Ovary (tissue), 9 donors: ENCODE data around the gene TRABD2B. TPM values are rescaled to one million over a fixed set of nuclear protein-coding genes. Genes with fewer than 3 reads are reported as not detected.

Experiments
- DNase-seq, 5 donors: peaks; one replicate each; pipeline ENCODE4 v3.0.0-alpha.2; 2019 to 2020
- H3K27ac ChIP-seq, 2 donors: fragments of 200-600 bp; one replicate each; pipeline versions ENCODE4 v1.5.1 to v1.8.0; 2019 to 2022
- H3K27me3 ChIP-seq: fragments of 200-600 bp; one replicate; pipeline ENCODE4 v1.8.0; 2022
- H3K36me3 ChIP-seq: fragments of 200-600 bp; sonication (generic); one replicate; pipeline ENCODE4 v1.5.1; 2019
- H3K4me1 ChIP-seq: one replicate; pipeline ENCODE4 v1.8.1; 2013; ENCODE audit warnings: mild to moderate bottlenecking, moderate library complexity; ENCODE audit not compliant: insufficient read depth
- H3K4me3 ChIP-seq: fragments of 200-600 bp; sonication (generic); one replicate; pipeline ENCODE4 v1.5.1; 2017
- H3K9me3 ChIP-seq, 2 donors: fragments of 200-600 bp in 1 of 2; sonication (generic) in 1 of 2; one replicate each; pipeline versions ENCODE4 v1.5.1 to v1.8.1; 2013 to 2019; ENCODE audit warnings: mild to moderate bottlenecking in 1 of 2, moderate library complexity in 1 of 2
- EP300 ChIP-seq: sonication (generic); formaldehyde crosslinking; IDR thresholded peaks from one replicate; pipeline ENCODE4 v1.6.1; 2017; ENCODE audit warnings: antibody characterized with exemption
- POLR2A ChIP-seq: fragments of 450-650 bp; IDR thresholded peaks from one replicate; pipeline ENCODE4 v1.6.1; 2017; ENCODE audit warnings: antibody characterized with exemption, mild to moderate bottlenecking, moderate library complexity
- WGBS, 3 donors: extraction: QIAGEN DNeasy Blood & Tissue Kit in 1 of 3; methylation state at CpG; one replicate each; pipeline versions ENCODE4 v1.1.5 to v1.1.7; 2013 to 2017; 5-methylcytosine and 5-hydroxymethylcytosine counted together
- intact Hi-C, 4 donors: fragments of 100-400 bp; cut with DNase I; formaldehyde crosslinking; loops; one replicate each; pipeline versions ENCODE4 v1.11.0 to v1.15.1; 2022 to 2023
- polyA plus RNA-seq, 2 donors: library from polyadenylated mRNA; stranded (reverse); fragments of 200-250 nt in 1 of 2; fragments of 350-450 nt in 1 of 2; fragmentation: Illumina TruSeq in 1 of 2; extraction: RNeasy Lipid Tissue Mini Kit (QIAGEN cat#74804) in 1 of 2; gene quantifications; one replicate each; pipeline ENCODE4 v1.2.3, GENCODE V29; 2013 to 2014
- total RNA-seq, 7 donors: library from RNA; depleted of rRNA in 2 of 7; stranded (reverse); fragments of >200 nt in 2 of 7; fragmentation: NEBNext Ultra II Directional in 3 of 7; extraction: Animal tissue kit (Norgen Biotek cat#: 25700) in 3 of 7; gene quantifications; one replicate each; pipeline versions ENCODE4 v1.1.0 to v1.2.4, GENCODE V29; 2016 to 2023
- TF ChIP-seq, protein P1 (sequence below), 3 donors: fragments of 450-650 bp in 2 of 3; fragments of 200-600 bp in 1 of 3; IDR thresholded peaks; one replicate each; pipeline versions ENCODE4 v1.5.1 to v1.8.0; 2016 to 2022; ENCODE audit warnings: antibody characterized with exemption in 3 of 3, mild to moderate bottlenecking in 1 of 3
- donor health status: DM: no; HTN: no; CAD: no; lungs with moderate emphysema.
- donor health status: DM: no; HTN: no; CAD: no.
- donor health status: Bipolar disorder and iron deficiency.
- donor health status: DM: yes; HTN: yes; CAD: no.
- donor health status: DM: no; HTN: no; CAD: no.
- donor health status: DM: yes; HTN: yes; CAD: no.

The TRABD2B gene
- total and polyA plus RNA-seq, 9 donors: 0.18 to 1.6 (median 0.52) TPM

DNA sequence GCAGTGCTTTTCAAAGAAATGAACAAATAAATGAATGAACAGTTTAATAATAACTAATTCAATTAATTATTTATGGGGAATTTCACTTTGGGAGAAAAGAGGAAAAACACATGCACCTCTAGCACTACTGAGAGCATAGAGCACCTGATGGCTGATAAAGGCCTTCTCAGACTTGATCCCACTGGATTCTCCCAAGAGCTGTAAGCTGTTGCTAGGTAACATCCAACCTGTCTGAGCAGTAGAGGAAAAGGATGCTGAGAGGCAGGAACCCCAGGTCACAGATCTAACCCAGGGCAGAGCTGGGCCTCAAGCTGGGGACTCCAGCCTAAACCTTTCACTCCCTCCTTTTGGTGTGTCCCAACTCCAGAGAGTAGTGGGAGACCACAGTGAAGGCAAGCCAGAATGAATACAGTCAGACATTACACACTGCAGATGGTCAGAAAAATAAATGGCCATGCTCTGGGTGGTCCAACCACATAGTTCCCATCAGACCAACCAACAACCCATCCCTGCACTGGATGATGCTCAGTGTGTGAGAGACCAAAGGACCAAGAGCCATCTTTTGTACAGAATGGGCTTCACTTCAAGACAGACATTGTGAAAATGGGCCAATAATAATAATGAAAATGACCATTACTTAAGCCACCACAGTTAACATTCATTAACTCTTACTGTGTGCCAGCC, 15.4 kb downstream of the TRABD2B start:
- intact Hi-C loops: no loop called here
- DNase-seq: no peak
- no peak overlapping the region for H3K27ac ChIP-seq
- peaks cover 6% of the 10 kb centered on the region for H3K4me1 ChIP-seq
- no peaks in the 10 kb centered on the region for H3K9me3 ChIP-seq
- H3K4me3 ChIP-seq: no peak overlapping the region
- TF ChIP-seq EP300: no peak
- TF ChIP-seq, protein P1, sequence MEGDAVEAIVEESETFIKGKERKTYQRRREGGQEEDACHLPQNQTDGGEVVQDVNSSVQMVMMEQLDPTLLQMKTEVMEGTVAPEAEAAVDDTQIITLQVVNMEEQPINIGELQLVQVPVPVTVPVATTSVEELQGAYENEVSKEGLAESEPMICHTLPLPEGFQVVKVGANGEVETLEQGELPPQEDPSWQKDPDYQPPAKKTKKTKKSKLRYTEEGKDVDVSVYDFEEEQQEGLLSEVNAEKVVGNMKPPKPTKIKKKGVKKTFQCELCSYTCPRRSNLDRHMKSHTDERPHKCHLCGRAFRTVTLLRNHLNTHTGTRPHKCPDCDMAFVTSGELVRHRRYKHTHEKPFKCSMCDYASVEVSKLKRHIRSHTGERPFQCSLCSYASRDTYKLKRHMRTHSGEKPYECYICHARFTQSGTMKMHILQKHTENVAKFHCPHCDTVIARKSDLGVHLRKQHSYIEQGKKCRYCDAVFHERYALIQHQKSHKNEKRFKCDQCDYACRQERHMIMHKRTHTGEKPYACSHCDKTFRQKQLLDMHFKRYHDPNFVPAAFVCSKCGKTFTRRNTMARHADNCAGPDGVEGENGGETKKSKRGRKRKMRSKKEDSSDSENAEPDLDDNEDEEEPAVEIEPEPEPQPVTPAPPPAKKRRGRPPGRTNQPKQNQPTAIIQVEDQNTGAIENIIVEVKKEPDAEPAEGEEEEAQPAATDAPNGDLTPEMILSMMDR (IDR thresholded peaks at IDR 0.05): no peak
- no peak for TF ChIP-seq POLR2A
- H3K27me3 ChIP-seq: no peaks in the 10 kb centered on the region
- H3K36me3 ChIP-seq: no peaks in the 10 kb centered on the region

DNA sequence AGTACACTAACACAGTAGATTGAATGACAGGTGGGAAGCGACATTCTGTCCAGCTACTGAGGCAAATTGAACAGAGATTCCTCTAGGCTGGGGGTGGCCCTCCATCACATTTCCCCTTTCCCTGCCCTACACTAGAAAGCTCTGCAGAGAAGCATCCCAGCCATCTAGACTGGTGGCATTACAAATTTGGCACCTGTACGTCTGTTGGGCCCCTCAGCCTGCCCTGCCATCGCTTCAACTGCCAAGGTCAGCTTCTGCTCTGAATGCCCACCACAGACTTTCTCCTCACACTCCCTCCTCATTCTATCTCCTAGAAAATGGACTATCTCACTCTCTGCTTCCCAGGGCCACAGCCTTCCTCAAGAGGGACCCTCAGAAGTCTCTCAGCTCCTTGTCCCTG, 16.7 kb downstream of the TRABD2B start:
- Histone ChIP-seq H3K27me3 (no peaks in the 10 kb centered on the region), H3K9me3 (no peaks in the 10 kb centered on the region), H3K36me3 (no peaks in the 10 kb centered on the region), H3K4me3 (no peak overlapping the region), H3K4me1 (peaks cover 4% of the 10 kb centered on the region), H3K27ac (no peak overlapping the region)
- 91 to 97% (median 96%) methylated on average over 3 of the region's 3 CpGs for whole genome bisulfite sequencing, 3 donors
- no peak for TF ChIP-seq EP300
- TF ChIP-seq, protein P1 (IDR thresholded peaks at IDR 0.05): no peak
- no peak for TF ChIP-seq POLR2A
- DNase-seq: no peak
- intact Hi-C loops: no loop called here

DNA sequence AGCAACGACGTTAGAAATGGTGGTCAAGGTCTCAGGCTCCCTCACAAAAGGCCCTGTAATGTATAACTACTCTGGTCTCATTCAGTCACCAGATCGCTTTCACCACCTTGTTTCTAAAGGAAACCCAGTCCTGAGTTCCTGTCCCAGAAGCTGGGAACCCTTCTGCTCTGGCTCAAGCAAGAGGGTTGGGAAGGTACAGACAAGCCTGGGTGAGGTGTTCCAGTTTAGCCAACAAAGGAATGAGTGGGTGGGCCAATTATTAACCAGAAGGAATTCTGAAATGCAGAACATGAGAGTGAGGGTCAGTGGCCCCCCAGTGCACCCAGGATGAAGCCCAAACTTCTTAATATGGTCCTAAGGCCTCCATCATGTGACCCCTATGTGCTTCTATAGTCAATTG, 17.5 kb downstream of the TRABD2B start:
- Histone ChIP-seq H3K27ac (no peak overlapping the region), H3K36me3 (no peaks in the 10 kb centered on the region), H3K27me3 (no peaks in the 10 kb centered on the region), H3K9me3 (no peaks in the 10 kb centered on the region), H3K4me3 (no peak overlapping the region), H3K4me1 (peaks cover 4% of the 10 kb centered on the region)
- DNase-seq: no peak
- WGBS, 3 donors: 61 to 66% (median 65%) methylated on average over 3 of the region's 3 CpGs
- TF ChIP-seq, protein P1 (IDR thresholded peaks at IDR 0.05): no peak
- TF ChIP-seq EP300 (no peak), POLR2A (no peak)
- intact Hi-C loops: no loop called here

DNA sequence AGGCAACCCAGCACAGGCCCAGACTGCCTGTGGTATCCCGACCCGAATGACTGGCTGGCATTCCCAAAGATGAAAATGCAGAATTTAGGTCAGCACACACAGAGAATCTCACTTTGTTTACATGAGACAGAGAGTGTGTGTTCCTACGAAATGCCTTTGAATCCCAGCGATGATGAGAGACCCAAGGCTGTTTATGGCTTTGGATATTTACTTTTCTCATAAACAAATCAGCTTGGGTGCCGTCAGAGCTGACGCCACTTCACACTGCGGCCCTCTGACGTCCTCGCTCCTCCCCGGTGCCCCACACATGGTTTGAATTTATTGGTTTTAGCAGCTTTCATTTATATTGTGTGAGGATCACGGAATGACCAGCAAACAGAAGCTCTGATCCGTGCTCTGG, 18.7 kb downstream of the TRABD2B start:
- TF ChIP-seq EP300 (no peak), POLR2A (no peak)
- TF ChIP-seq, protein P1 (IDR thresholded peaks at IDR 0.05): no peak
- 88 to 93% (median 90%) methylated on average over 12 of the region's 12 CpGs for WGBS, 3 donors
- Histone ChIP-seq H3K27me3 (no peaks in the 10 kb centered on the region), H3K4me3 (no peak overlapping the region), H3K9me3 (no peaks in the 10 kb centered on the region), H3K4me1 (no peaks in the 10 kb centered on the region), H3K36me3 (no peaks in the 10 kb centered on the region), H3K27ac (no peak overlapping the region)
- no peak for DNase-seq
- intact Hi-C loops: no loop called here
